Transverse colon (tissue), 4 donors: ENCODE measurements around the gene CHGA.
A peak's percentile ranks its signal among the peaks of the same experiment; 100 is the strongest.

Source experiments
- CTCF ChIP-seq, 5 experiments: fragments of 200-600 bp in 3 of 5; fragments of 450-650 bp in 2 of 5; sonication (generic) in 3 of 5; IDR thresholded peaks; 1 replicate in 2 of 5; 2 replicates in 3 of 5; pipeline ENCODE4 v1.5.1; 2016 to 2017; ENCODE audit warnings: antibody characterized with exemption in 5 of 5, inconsistent platforms in 3 of 5, mild to moderate bottlenecking in 2 of 5, moderate library complexity in 1 of 5
- POLR2A ChIP-seq: fragments of 450-650 bp; IDR thresholded peaks from one replicate; pipeline ENCODE4 v1.6.1; 2016; ENCODE audit warnings: antibody characterized with exemption, mild to moderate bottlenecking, moderate library complexity
- POLR2AphosphoS5 ChIP-seq, 3 donors: sonication (generic); formaldehyde crosslinking; IDR thresholded peaks; one replicate each; pipeline ENCODE4 v1.6.1; 2016; ENCODE audit warnings: antibody characterized with exemption in 3 of 3

GRCh38 chr14:92877757-92878431, 45.1 kb upstream of the CHGA start:
- TF ChIP-seq CTCF (IDR thresholded peaks at IDR 0.05) (no peak), POLR2A (no peak), POLR2AphosphoS5 (IDR thresholded peaks at IDR 0.05) (peak; percentile 15 to 77 (median 22))
